K562 (cell line): ENCODE data around the gene SCRN2.

ENCODE experiments used
- MAZ ChIP-seq, 2 experiments: fragments of 450-650 bp in 1 of 2; sonication (generic) in 1 of 2; formaldehyde crosslinking; IDR thresholded peaks in 1 of 2; conservative IDR thresholded peaks in 1 of 2; 2 replicates each; pipeline versions ENCODE4 v1.4.0 to v1.5.0; 2020; ENCODE audit warnings: mild to moderate bottlenecking in 1 of 2, missing genetic modification reagents in 1 of 2
- TAF1 ChIP-seq: IDR thresholded peaks from 2 replicates; pipeline ENCODE4 v1.6.1; 2011; ENCODE audit warnings: mild to moderate bottlenecking, low read length, moderate library complexity; ENCODE audit not compliant: insufficient read depth, control insufficient read depth, severe bottlenecking; ENCODE audit errors: extremely low read depth
- TF ChIP-seq, protein P1 (sequence below), 3 experiments: IDR thresholded peaks in 2 of 3; conservative IDR thresholded peaks in 1 of 3; 2 replicates each; pipeline ENCODE4 v1.5.1; 2011 to 2012; ENCODE audit warnings: low read length in 3 of 3, mild to moderate bottlenecking in 3 of 3, control low read depth in 2 of 3, improper control_type of control experiment in 1 of 3, inconsistent platforms in 1 of 3, low read depth in 1 of 3, mixed read lengths in 1 of 3, moderate library complexity in 1 of 3; ENCODE audit not compliant: insufficient read depth in 2 of 3
- TF ChIP-seq, protein P2 (sequence below): IDR thresholded peaks from 2 replicates; pipeline ENCODE4 v1.6.1; 2011; ENCODE audit warnings: borderline replicate concordance, low read depth, mild to moderate bottlenecking, moderate library complexity, low read length; ENCODE audit not compliant: insufficient read depth, poor library complexity, severe bottlenecking

DNA sequence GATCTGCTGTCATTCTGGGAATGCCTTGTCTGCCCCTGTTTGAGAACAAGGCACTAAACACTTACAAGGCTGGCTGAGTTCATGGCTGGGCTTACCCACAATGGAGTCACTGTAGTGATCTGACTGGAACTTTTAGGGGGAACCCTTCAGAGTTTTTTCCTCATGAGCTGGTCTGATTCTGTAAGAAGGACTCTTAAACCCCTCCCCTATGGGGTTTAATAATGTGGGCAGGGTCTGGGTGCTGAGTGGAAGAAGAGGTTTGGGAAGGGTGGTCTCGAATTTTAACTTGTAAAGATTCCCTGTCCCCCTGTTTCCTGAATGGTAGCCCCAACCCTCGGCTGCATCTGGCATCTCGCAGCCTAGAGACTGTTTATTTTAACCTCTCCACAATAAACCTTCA, 50.0 kb downstream of the SCRN2 start:
- no peak for TF ChIP-seq MAZ (CRISPR knock-in tag; conservative IDR thresholded peaks at IDR 0.05 in 1 of 2, IDR thresholded peaks at IDR 0.05 in 1 of 2)
- TF ChIP-seq, protein P1, sequence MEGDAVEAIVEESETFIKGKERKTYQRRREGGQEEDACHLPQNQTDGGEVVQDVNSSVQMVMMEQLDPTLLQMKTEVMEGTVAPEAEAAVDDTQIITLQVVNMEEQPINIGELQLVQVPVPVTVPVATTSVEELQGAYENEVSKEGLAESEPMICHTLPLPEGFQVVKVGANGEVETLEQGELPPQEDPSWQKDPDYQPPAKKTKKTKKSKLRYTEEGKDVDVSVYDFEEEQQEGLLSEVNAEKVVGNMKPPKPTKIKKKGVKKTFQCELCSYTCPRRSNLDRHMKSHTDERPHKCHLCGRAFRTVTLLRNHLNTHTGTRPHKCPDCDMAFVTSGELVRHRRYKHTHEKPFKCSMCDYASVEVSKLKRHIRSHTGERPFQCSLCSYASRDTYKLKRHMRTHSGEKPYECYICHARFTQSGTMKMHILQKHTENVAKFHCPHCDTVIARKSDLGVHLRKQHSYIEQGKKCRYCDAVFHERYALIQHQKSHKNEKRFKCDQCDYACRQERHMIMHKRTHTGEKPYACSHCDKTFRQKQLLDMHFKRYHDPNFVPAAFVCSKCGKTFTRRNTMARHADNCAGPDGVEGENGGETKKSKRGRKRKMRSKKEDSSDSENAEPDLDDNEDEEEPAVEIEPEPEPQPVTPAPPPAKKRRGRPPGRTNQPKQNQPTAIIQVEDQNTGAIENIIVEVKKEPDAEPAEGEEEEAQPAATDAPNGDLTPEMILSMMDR (IDR thresholded peaks at IDR 0.05 in 2 of 3, conservative IDR thresholded peaks at IDR 0.05 in 1 of 3; ENCODE audit: insufficient read depth in 2 of 3, low read depth in 1 of 3, low read length in 3 of 3) = no peak
- TF ChIP-seq TAF1 = no peak
- TF ChIP-seq, protein P2, sequence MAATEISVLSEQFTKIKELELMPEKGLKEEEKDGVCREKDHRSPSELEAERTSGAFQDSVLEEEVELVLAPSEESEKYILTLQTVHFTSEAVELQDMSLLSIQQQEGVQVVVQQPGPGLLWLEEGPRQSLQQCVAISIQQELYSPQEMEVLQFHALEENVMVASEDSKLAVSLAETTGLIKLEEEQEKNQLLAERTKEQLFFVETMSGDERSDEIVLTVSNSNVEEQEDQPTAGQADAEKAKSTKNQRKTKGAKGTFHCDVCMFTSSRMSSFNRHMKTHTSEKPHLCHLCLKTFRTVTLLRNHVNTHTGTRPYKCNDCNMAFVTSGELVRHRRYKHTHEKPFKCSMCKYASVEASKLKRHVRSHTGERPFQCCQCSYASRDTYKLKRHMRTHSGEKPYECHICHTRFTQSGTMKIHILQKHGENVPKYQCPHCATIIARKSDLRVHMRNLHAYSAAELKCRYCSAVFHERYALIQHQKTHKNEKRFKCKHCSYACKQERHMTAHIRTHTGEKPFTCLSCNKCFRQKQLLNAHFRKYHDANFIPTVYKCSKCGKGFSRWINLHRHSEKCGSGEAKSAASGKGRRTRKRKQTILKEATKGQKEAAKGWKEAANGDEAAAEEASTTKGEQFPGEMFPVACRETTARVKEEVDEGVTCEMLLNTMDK = no peak
